IMR-90 (cell line): Measurements from ENCODE around the gene CCR5. TPM values are rescaled to one million over a fixed set of nuclear protein-coding genes. Genes with fewer than 3 reads are reported as not detected.

Experiments
- ATAC-seq: fragments of 200-7000 bp; cut with Tn5 transposase; 2 replicates; pipeline ENCODE4 v1.9.1; 2020; ENCODE audit warnings: low read depth, mild to moderate bottlenecking, moderate library complexity
- BruUV-seq: library from RNA; stranded (reverse); fragments of 400-500 nt; replicated peaks from 2 replicates; lab custom pipeline; 2021; lab: Mats Ljungman, UMichigan
- CTCF ChIA-PET: fragments of 300-600 bp; formaldehyde crosslinking; extraction: SDS; loops from one replicate; lab custom pipeline; 2021; ENCODE audit warnings: antibody characterized with exemption; lab: Yijun Ruan, JAX
- POLR2A ChIA-PET: fragments of 300-600 bp; sonication (Branson Sonifier 250); formaldehyde crosslinking; loops from one replicate; lab custom pipeline; 2022; ENCODE audit warnings: antibody characterized with exemption; ENCODE audit not compliant: unreplicated experiment; lab: Charles Lee
- DNase-seq: peaks from one replicate; pipeline ENCODE4 v3.0.0; 2013
- H2AFZ ChIP-seq: replicated peaks from 2 replicates; pipeline ENCODE3; 2013; ENCODE audit warnings: low read length, mild to moderate bottlenecking; ENCODE audit not compliant: poor library complexity
- H2AK5ac ChIP-seq: 2 replicates; pipeline ENCODE4 v1.6.1; 2013; ENCODE audit warnings: low read depth, low read length, inconsistent platforms
- H2AK9ac ChIP-seq: replicated peaks from 2 replicates; pipeline ENCODE3; 2013; ENCODE audit warnings: mild to moderate bottlenecking, low read depth, low read length, moderate library complexity; ENCODE audit not compliant: poor library complexity
- H2BK120ac ChIP-seq: 2 replicates; pipeline ENCODE4 v1.6.1; 2013; ENCODE audit warnings: low read depth, low read length, inconsistent platforms
- H2BK15ac ChIP-seq: 3 replicates; pipeline ENCODE4 v1.6.1; 2013; ENCODE audit warnings: low read depth, low read length, inconsistent platforms
- H2BK20ac ChIP-seq: 2 replicates; pipeline ENCODE4 v1.6.1; 2013; ENCODE audit warnings: low read depth, mild to moderate bottlenecking, inconsistent platforms, low read length, moderate library complexity
- H2BK5ac ChIP-seq: 2 replicates; pipeline ENCODE4 v1.6.1; 2013; ENCODE audit warnings: mild to moderate bottlenecking, low read depth, low read length, inconsistent platforms; ENCODE audit not compliant: poor library complexity, severe bottlenecking
- H3K14ac ChIP-seq: replicated peaks from 2 replicates; pipeline ENCODE4 v1.6.1; 2013; ENCODE audit warnings: low read depth, low read length, inconsistent platforms
- H3K18ac ChIP-seq: 2 replicates; pipeline ENCODE4 v1.6.1; 2013; ENCODE audit warnings: low read depth, low read length, control low read depth
- H3K23ac ChIP-seq: 2 replicates; pipeline ENCODE4 v1.6.1; 2013; ENCODE audit warnings: low read depth, low read length, inconsistent platforms
- H3K27ac ChIP-seq: 2 replicates; pipeline ENCODE4 v1.5.1; 2013; ENCODE audit warnings: mild to moderate bottlenecking, control low read depth, low read length; ENCODE audit not compliant: insufficient read depth
- H3K27me3 ChIP-seq: 2 replicates; pipeline ENCODE4 v1.6.1; 2013; ENCODE audit warnings: low read length; ENCODE audit not compliant: control insufficient read depth, insufficient read depth
- H3K36me3 ChIP-seq: 2 replicates; pipeline ENCODE4 v1.6.1; 2013; ENCODE audit warnings: low read length, mixed read lengths; ENCODE audit not compliant: control insufficient read depth, insufficient read depth
- H3K4ac ChIP-seq: 2 replicates; pipeline ENCODE4 v1.6.1; 2013; ENCODE audit warnings: low read depth, low read length, inconsistent platforms
- H3K4me1 ChIP-seq: 2 replicates; pipeline ENCODE4 v1.6.1; 2013; ENCODE audit warnings: low read length, mixed read lengths; ENCODE audit not compliant: control insufficient read depth, insufficient read depth
- H3K4me2 ChIP-seq: 2 replicates; pipeline ENCODE4 v1.6.1; 2013; ENCODE audit warnings: low read depth, mild to moderate bottlenecking, control low read depth, low read length, moderate library complexity
- H3K4me3 ChIP-seq: 2 replicates; pipeline ENCODE4 v1.5.1; 2013; ENCODE audit warnings: low read depth, mild to moderate bottlenecking, control low read depth, low read length, moderate library complexity; ENCODE audit not compliant: insufficient read depth
- H3K56ac ChIP-seq: 2 replicates; pipeline ENCODE4 v1.6.1; 2013; ENCODE audit warnings: low read length, inconsistent platforms; ENCODE audit not compliant: insufficient read depth; ENCODE audit errors: extremely low read depth
- H3K79me1 ChIP-seq, 2 experiments: 2 replicates each; pipeline ENCODE4 v1.6.1; 2013; ENCODE audit warnings: low read length in 2 of 2, inconsistent platforms in 1 of 2, low read depth in 1 of 2
- H3K9ac ChIP-seq: 2 replicates; pipeline ENCODE4 v1.6.1; 2013; ENCODE audit warnings: low read depth, low read length, control low read depth
- H3K9me1 ChIP-seq: 2 replicates; pipeline ENCODE4 v1.6.1; 2013; ENCODE audit warnings: low read length, inconsistent platforms; ENCODE audit not compliant: insufficient read depth
- H3K9me3 ChIP-seq: 2 replicates; pipeline ENCODE4 v1.6.1; 2013; ENCODE audit warnings: low read length; ENCODE audit not compliant: control insufficient read depth, insufficient read depth
- H4K20me1 ChIP-seq: 2 replicates; pipeline ENCODE4 v1.6.1; 2013; ENCODE audit warnings: low read length, inconsistent platforms; ENCODE audit not compliant: insufficient read depth
- H4K5ac ChIP-seq: 2 replicates; pipeline ENCODE4 v1.6.1; 2013; ENCODE audit warnings: mild to moderate bottlenecking, low read depth, low read length, control low read depth
- H4K8ac ChIP-seq, 2 experiments: 2 replicates each; pipeline ENCODE4 v1.6.1; 2013; ENCODE audit warnings: low read depth in 2 of 2, low read length in 2 of 2, control low read depth in 1 of 2, inconsistent platforms in 1 of 2
- H4K91ac ChIP-seq: 2 replicates; pipeline ENCODE4 v1.6.1; 2013; ENCODE audit warnings: low read depth, low read length, inconsistent platforms; ENCODE audit not compliant: insufficient read depth
- BHLHE40 ChIP-seq: fragments of 150-350 bp; IDR thresholded peaks from 2 replicates; pipeline ENCODE4 v1.6.1; 2016; ENCODE audit warnings: mild to moderate bottlenecking, low read depth, low read length
- CEBPB ChIP-seq: IDR thresholded peaks from 2 replicates; pipeline ENCODE4 v1.6.1; 2012; ENCODE audit warnings: low read depth, low read length, improper control_type of control experiment
- CHD1 ChIP-seq: IDR thresholded peaks from 2 replicates; pipeline ENCODE4 v1.6.1; 2012; ENCODE audit warnings: low read depth, low read length, improper control_type of control experiment
- CTCF ChIP-seq: conservative IDR thresholded peaks from 2 replicates; pipeline ENCODE4 v1.5.1; 2012; ENCODE audit warnings: mild to moderate bottlenecking, low read depth, low read length, improper control_type of control experiment
- ELK1 ChIP-seq: fragments of 150-350 bp; IDR thresholded peaks from 2 replicates; pipeline ENCODE4 v1.6.1; 2016; ENCODE audit warnings: low read depth, mild to moderate bottlenecking, low read length, moderate library complexity, borderline replicate concordance
- FOS ChIP-seq: fragments of 150-350 bp; IDR thresholded peaks from 2 replicates; pipeline ENCODE4 v1.6.1; 2016; ENCODE audit warnings: low read depth, low read length
- MAFK ChIP-seq: IDR thresholded peaks from 2 replicates; pipeline ENCODE4 v1.6.1; 2012; ENCODE audit warnings: low read depth, low read length, improper control_type of control experiment
- MAZ ChIP-seq: IDR thresholded peaks from 2 replicates; pipeline ENCODE4 v1.6.1; 2012; ENCODE audit warnings: low read depth, mild to moderate bottlenecking, low read length, improper control_type of control experiment, moderate library complexity, borderline replicate concordance
- MXI1 ChIP-seq: IDR thresholded peaks from 2 replicates; pipeline ENCODE4 v1.6.1; 2012; ENCODE audit warnings: low read depth, mild to moderate bottlenecking, low read length, moderate library complexity, borderline replicate concordance
- NFE2L2 ChIP-seq: fragments of 150-350 bp; IDR thresholded peaks from 2 replicates; pipeline ENCODE4 v1.6.1; 2016; ENCODE audit warnings: low read depth, mild to moderate bottlenecking, low read length
- POLR2A ChIP-seq: IDR thresholded peaks from 2 replicates; pipeline ENCODE4 v1.6.1; 2012; ENCODE audit warnings: mild to moderate bottlenecking, low read depth, low read length
- RCOR1 ChIP-seq: IDR thresholded peaks from 2 replicates; pipeline ENCODE4 v1.6.1; 2012; ENCODE audit warnings: mild to moderate bottlenecking, low read length, improper control_type of control experiment; ENCODE audit not compliant: insufficient replicate concordance
- RFX5 ChIP-seq: IDR thresholded peaks from 2 replicates; pipeline ENCODE4 v1.8.0; 2012; ENCODE audit warnings: low read depth, mild to moderate bottlenecking, low read length, moderate library complexity
- SMC3 ChIP-seq: fragments of 150-350 bp; IDR thresholded peaks from 2 replicates; pipeline ENCODE4 v1.6.1; 2016; ENCODE audit warnings: low read depth, mild to moderate bottlenecking, antibody characterized with exemption, low read length, moderate library complexity
- USF2 ChIP-seq: fragments of 150-350 bp; IDR thresholded peaks from 2 replicates; pipeline ENCODE4 v1.6.1; 2017; ENCODE audit warnings: mild to moderate bottlenecking, antibody characterized with exemption, low read length, low read depth
- WGBS, 2 experiments: methylation state at CpG; one replicate each; pipeline versions ENCODE4 v1.1.5 to v1.1.7; 2013; ENCODE audit warnings: missing lambda C conversion rate in 2 of 2; ENCODE audit not compliant: insufficient read length in 1 of 2; ENCODE audit errors: extremely low coverage in 2 of 2; 5-methylcytosine and 5-hydroxymethylcytosine counted together
- dilution Hi-C: fragments of 300-500 bp; cut with HindIII; formaldehyde crosslinking; loops from one replicate; pipeline ENCODE4 v1.14.3; 2018; ENCODE audit warnings: low sequenced_read_pairs; ENCODE audit not compliant: unreplicated experiment
- in situ Hi-C: fragments of 300-500 bp; cut with MboI; formaldehyde crosslinking; loops from 3 replicates; pipeline ENCODE4 v1.14.3; 2019; ENCODE audit warnings: low sequenced_read_pairs, inconsistent platforms, mixed read lengths
- intact Hi-C: fragments of 100-400 bp; cut with micrococcal nuclease; formaldehyde crosslinking; loops from 2 replicates; pipeline ENCODE4 v1.10.0; 2022
- polyA plus RNA-seq, 3 experiments: library from polyadenylated mRNA; depleted of rRNA; stranded (reverse); fragments of >200 nt; gene quantifications; 2 replicates each; pipeline ENCODE4 v1.2.3, GENCODE V29; 2012; ENCODE audit warnings: low replicate concordance in 1 of 3
- total RNA-seq: library from RNA; depleted of rRNA; stranded (reverse); fragments of >200 nt; gene quantifications from 2 replicates; pipeline ENCODE4 v1.2.3, GENCODE V29; 2012

The CCR5 gene
- total and polyA plus RNA-seq, 2 of the 4 experiments (the other 2 are of a cell fraction): not detected

GRCh38 chr3:46375218-46375617 is 4.5 kb downstream of the CCR5 start:
- dilution Hi-C loops: no loop called here
- Histone ChIP-seq H4K91ac (no peak overlapping the region), H3K4ac (no peak overlapping the region), H3K4me3 (no peak overlapping the region), H3K4me2 (no peak overlapping the region), H2AK5ac (no peak overlapping the region), H3K79me1 (no peaks in the 10 kb centered on the region), H2BK120ac (no peak overlapping the region), H2AFZ (no peak overlapping the region), H4K20me1 (no peaks in the 10 kb centered on the region), H3K9me3 (no peaks in the 10 kb centered on the region), H2BK5ac (no peak overlapping the region), H2BK20ac (no peak overlapping the region), H3K4me1 (no peaks in the 10 kb centered on the region), H3K27me3 (peaks cover 42% of the 10 kb centered on the region), H3K36me3 (no peaks in the 10 kb centered on the region), H2AK9ac (no peak overlapping the region), H4K8ac (no peak overlapping the region), H3K18ac (no peak overlapping the region), H2BK15ac (no peak overlapping the region), H3K23ac (no peak overlapping the region), H3K9ac (no peak overlapping the region), H4K5ac (no peak overlapping the region), H3K9me1 (no peaks in the 10 kb centered on the region), H3K14ac (no peak overlapping the region), H3K27ac (no peak overlapping the region), H3K56ac (no peak overlapping the region)
- BruUV-seq: no TSS peak
- WGBS, 2 experiments: no CpG with 5 or more reads among the region's 2 CpGs
- TF ChIP-seq USF2 (no peak), MXI1 (no peak), MAFK (no peak), ELK1 (no peak), MAZ (no peak), CEBPB (no peak), NFE2L2 (no peak), FOS (no peak), BHLHE40 (no peak), RCOR1 (no peak), CTCF (no peak), RFX5 (no peak), SMC3 (no peak), CHD1 (no peak), POLR2A (no peak)
- CTCF ChIA-PET: interaction anchor here (0.8 kb wide), 1 partner anchor 258 kb away, joined by 4 read pairs; no protein-coding TSS in a partner anchor
- ATAC-seq: no peak
- POLR2A ChIA-PET: no interaction called here
- intact Hi-C loops: loop anchor here (5.0 kb wide), 1 partner anchor 613 kb away; no protein-coding TSS in a partner anchor
- no peak for DNase-seq
- in situ Hi-C loops: loop anchor here (10.0 kb wide), 2 partner anchors 290 to 430 kb away; partner anchors contain the start of gene CXCR6
